T-cell (primary cell): ENCODE measurements around the gene RTRAF. TPM values are rescaled to one million over a fixed set of nuclear protein-coding genes. Genes with fewer than 3 reads are reported as not detected.

Source experiments
- ATAC-seq, 4 experiments: fragments of 200-7000 bp in 3 of 4; fragments of 150-1000 bp in 1 of 4; cut with Tn5 transposase; replicated peaks in 1 of 4; 1 replicate in 3 of 4; 2 replicates in 1 of 4; pipeline ENCODE4 v1.10.0; 2021; ENCODE audit warnings: moderate library complexity in 3 of 4, mild to moderate bottlenecking in 2 of 4, moderate number of reproducible peaks in 1 of 4
- CTCF ChIA-PET, 2 donors: fragments of 300-600 bp; sonication (Branson Sonifier 250); formaldehyde crosslinking; loops; one replicate each; lab custom pipeline; 2022; ENCODE audit warnings: antibody characterized with exemption in 2 of 2; lab: Charles Lee
- POLR2A ChIA-PET, 2 donors: fragments of 300-600 bp; sonication (Branson Sonifier 250); formaldehyde crosslinking; loops; one replicate each; lab custom pipeline; 2022; ENCODE audit warnings: antibody characterized with exemption in 2 of 2; lab: Charles Lee
- DNase-seq, 35 experiments: peaks; one replicate each; pipeline versions ENCODE4 v3.0.0 to v3.0.0-alpha.2; 2013 to 2023
- H3K27ac ChIP-seq: one replicate; pipeline ENCODE4 v1.5.1; 2013; ENCODE audit warnings: low read length
- H3K27me3 ChIP-seq, 2 experiments: replicated peaks in 1 of 2; 1 replicate in 1 of 2; 2 replicates in 1 of 2; pipeline versions ENCODE4 v1.6.1 to v1.7.0; 2013; ENCODE audit warnings: low read length in 1 of 2, mixed read lengths in 1 of 2; ENCODE audit not compliant: control insufficient read depth in 2 of 2, insufficient read depth in 2 of 2; ENCODE audit errors: extremely low read depth in 1 of 2
- H3K36me3 ChIP-seq, 2 donors: 1 replicate in 1 of 2; 2 replicates in 1 of 2; pipeline versions ENCODE4 v1.6.1 to v1.7.0; 2013; ENCODE audit warnings: low read length in 1 of 2; ENCODE audit not compliant: control insufficient read depth in 2 of 2, insufficient read depth in 1 of 2; ENCODE audit errors: extremely low read depth in 1 of 2
- H3K4me1 ChIP-seq, 2 experiments: 1 replicate in 1 of 2; 2 replicates in 1 of 2; pipeline versions ENCODE4 v1.6.1 to v1.7.0; 2013; ENCODE audit warnings: low read length in 2 of 2, mixed read lengths in 1 of 2; ENCODE audit not compliant: insufficient read depth in 2 of 2, control insufficient read depth in 1 of 2; ENCODE audit errors: extremely low read depth in 1 of 2
- H3K4me3 ChIP-seq, 2 donors: 1 replicate in 1 of 2; 2 replicates in 1 of 2; pipeline versions ENCODE4 v1.5.1 to v1.7.0; 2013; ENCODE audit warnings: mild to moderate bottlenecking in 2 of 2, low read length in 1 of 2, moderate library complexity in 1 of 2; ENCODE audit not compliant: control insufficient read depth in 1 of 2; ENCODE audit errors: extremely low read depth in 1 of 2
- H3K9me3 ChIP-seq: 2 replicates; pipeline ENCODE4 v1.7.0; 2013
- H3K27ac Mint-ChIP-seq, 2 donors: one replicate each; pipeline ENCODE4 v1.8.0; 2020 to 2021; ENCODE audit warnings: mild to moderate bottlenecking in 2 of 2, mixed read lengths in 2 of 2
- H3K27me3 Mint-ChIP-seq, 2 donors: one replicate each; pipeline ENCODE4 v1.8.0; 2021 to 2022; ENCODE audit warnings: mixed read lengths in 2 of 2
- H3K36me3 Mint-ChIP-seq: one replicate; pipeline ENCODE4 v1.8.0; 2021; ENCODE audit warnings: mixed read lengths
- H3K4me1 Mint-ChIP-seq, 3 donors: one replicate each; pipeline ENCODE4 v1.8.0; 2020 to 2022; ENCODE audit warnings: mixed read lengths in 3 of 3, mild to moderate bottlenecking in 1 of 3
- H3K4me3 Mint-ChIP-seq, 3 donors: one replicate each; pipeline ENCODE4 v1.8.0; 2020 to 2022; ENCODE audit warnings: mild to moderate bottlenecking in 3 of 3, mixed read lengths in 3 of 3, moderate library complexity in 3 of 3
- H3K9me3 Mint-ChIP-seq, 3 donors: one replicate each; pipeline ENCODE4 v1.8.0; 2020 to 2022; ENCODE audit warnings: mixed read lengths in 3 of 3
- WGBS: methylation state at CpG from one replicate; pipeline ENCODE4 v1.1.5; 2013; ENCODE audit warnings: missing lambda C conversion rate; ENCODE audit not compliant: insufficient coverage; 5-methylcytosine and 5-hydroxymethylcytosine counted together
- total RNA-seq, 35 experiments: library from RNA in 6 of 35; stranded (reverse) in 6 of 35; fragments of 120-200 nt in 1 of 35; gene quantifications; one replicate each; pipeline versions ENCODE4 v1.2.1 to v1.2.4 and lab custom pipeline; 2013 to 2026

RTRAF gene
- total RNA-seq, 5 donors from 2014 or later (not counting 1 experiment from before 2014, with no cell fraction given) = 97.4 to 139 (median 110) TPM

DNA sequence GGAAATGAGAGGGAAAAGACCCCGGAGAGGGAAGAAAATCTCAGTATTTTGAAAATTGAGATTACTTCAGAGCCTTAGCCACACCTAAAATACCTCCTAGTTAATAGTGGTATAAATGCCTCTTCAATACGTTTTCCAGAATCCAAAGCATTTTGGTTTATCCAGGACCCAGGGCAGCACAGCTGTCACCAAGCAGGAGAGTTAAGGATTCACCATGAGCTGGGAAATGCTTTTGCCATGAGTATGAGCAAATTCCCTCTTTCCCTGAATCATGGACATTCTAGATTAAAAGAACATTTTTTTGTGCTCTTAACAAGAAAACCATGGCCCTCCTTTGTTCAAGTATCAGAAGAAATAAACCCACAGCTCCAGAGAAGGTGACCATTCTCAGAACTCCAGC, 21.8 kb upstream of the RTRAF start:
- Histone ChIP-seq H3K4me1 (peaks cover 2 to 3% of the 10 kb centered on the region in 2 experiments), H3K4me3 (no peak overlapping the region), H3K36me3 (peaks cover 0 to 53% of the 10 kb centered on the region in 2 donors), H3K9me3 (no peaks in the 10 kb centered on the region), H3K27me3 (no peaks in the 10 kb centered on the region), H3K27ac (no peak overlapping the region)
- H3K27ac Mint-ChIP-seq = peak overlapping the region in 1 of 2 donors; percentile 2
- peaks cover 30% of the 10 kb centered on the region for H3K36me3 Mint-ChIP-seq
- ChIA-PET POLR2A (interaction anchor here (0.7 to 0.8 kb wide), 3 partner anchors 15 to 686 kb away, joined by 3 to 4 read pairs (median 3); no protein-coding TSS in a partner anchor), CTCF (interaction anchor here (0.6 to 1.8 kb wide), 3 partner anchors 11 to 45 kb away, joined by 3 to 6 read pairs (median 3); no protein-coding TSS in a partner anchor)
- no peak overlapping the region for H3K4me3 Mint-ChIP-seq
- peaks cover 13 to 19% (median 19%) of the 10 kb centered on the region in 3 donors for H3K4me1 Mint-ChIP-seq
- no peaks in the 10 kb centered on the region for H3K9me3 Mint-ChIP-seq
- ATAC-seq (no peak), DNase-seq (no peak)
- no peaks in the 10 kb centered on the region for H3K27me3 Mint-ChIP-seq
- no CpG with 5 or more reads among the region's 2 CpGs for WGBS

DNA sequence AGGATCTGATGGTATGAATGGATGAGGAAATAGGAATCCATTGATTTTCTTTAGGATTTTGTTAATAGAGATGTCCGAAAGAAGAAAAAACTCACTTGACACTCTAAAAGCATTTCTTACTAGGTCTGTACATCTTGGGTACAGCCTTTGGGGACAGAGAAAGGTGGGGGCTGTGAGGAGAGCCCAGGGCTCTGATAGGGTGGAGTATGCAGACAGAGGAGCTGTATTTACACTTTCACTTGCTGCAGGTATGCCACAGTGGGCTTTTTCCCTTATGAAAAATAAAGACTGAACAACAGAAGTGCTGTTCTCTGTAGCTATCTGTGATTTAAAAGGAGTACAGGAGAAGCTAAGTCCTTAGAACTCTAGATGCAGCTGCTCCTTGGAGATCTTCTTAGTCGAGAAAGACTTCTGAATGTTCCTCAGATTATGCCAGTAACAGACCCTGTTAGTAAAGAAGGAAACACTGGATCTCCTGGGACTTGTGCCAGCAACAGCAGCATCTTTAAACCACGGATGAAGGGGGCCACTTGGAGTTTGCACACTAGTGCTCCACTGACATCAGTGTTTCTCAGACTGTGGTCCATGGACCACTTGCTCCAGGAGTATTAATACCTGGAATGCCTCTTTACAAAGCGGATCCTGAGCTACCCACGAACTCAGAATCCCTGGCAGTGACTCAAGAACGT, 19.4 kb upstream of the RTRAF start:
- Mint-ChIP-seq H3K27me3 (no peaks in the 10 kb centered on the region), H3K9me3 (no peaks in the 10 kb centered on the region), H3K36me3 (peaks cover 20% of the 10 kb centered on the region), H3K27ac (peak overlapping the region in 1 of 2 donors; percentile 34), H3K4me1 (peaks cover 0 to 5% (median 0%) of the 10 kb centered on the region in 3 donors), H3K4me3 (no peak overlapping the region)
- 85% methylated on average over 4 of the region's 6 CpGs for WGBS
- H3K36me3 ChIP-seq = peaks cover 0 to 42% of the 10 kb centered on the region in 2 donors
- H3K4me1 ChIP-seq = peaks cover 0 to under 1% of the 10 kb centered on the region in 2 experiments
- no peaks in the 10 kb centered on the region for H3K9me3 ChIP-seq
- DNase-seq (no peak), ATAC-seq (peak in 1 of 4 experiments; percentile 38)
- ChIA-PET POLR2A (no interaction called here), CTCF (interaction anchor here (0.6 to 1.0 kb wide), 4 partner anchors 8 to 1344 kb away, joined by 3 to 4 read pairs (median 4); no protein-coding TSS in a partner anchor)
- no peak overlapping the region for H3K27ac ChIP-seq
- no peak overlapping the region for H3K4me3 ChIP-seq
- no peaks in the 10 kb centered on the region for H3K27me3 ChIP-seq

DNA sequence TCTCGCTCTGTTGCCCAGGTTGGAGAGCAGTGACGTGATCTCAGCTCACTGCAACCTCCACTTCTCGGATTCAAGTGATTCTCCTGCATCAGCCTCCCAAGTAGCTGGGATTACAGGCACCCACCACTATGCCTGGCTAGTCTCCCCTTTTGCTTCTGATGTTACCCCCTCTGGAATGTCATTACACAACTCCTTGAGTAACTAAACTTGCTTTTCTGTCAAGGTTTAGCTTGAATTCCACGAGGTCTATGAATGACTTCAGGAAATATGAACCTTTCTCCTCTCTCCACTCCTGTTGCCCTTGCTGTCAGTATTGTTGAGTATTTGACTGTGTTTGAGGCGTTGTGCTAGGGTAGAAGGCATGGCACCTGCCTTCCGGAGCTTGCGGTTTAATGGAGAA, 16.8 kb upstream of the RTRAF start:
- H3K36me3 ChIP-seq = peaks cover 0 to 18% of the 10 kb centered on the region in 2 donors
- Mint-ChIP-seq H3K4me3 (no peak overlapping the region), H3K36me3 (peaks cover 12% of the 10 kb centered on the region), H3K27me3 (no peaks in the 10 kb centered on the region), H3K4me1 (peaks cover 0 to 2% (median 0%) of the 10 kb centered on the region in 3 donors), H3K27ac (no peak overlapping the region), H3K9me3 (no peaks in the 10 kb centered on the region)
- ChIA-PET POLR2A (no interaction called here), CTCF (interaction anchor here in 1 of 2 donors (0.7 kb wide), 1 partner anchor 20 kb away, joined by 3 read pairs; no protein-coding TSS in a partner anchor)
- H3K27ac ChIP-seq = no peak overlapping the region
- DNase-seq = no peak
- WGBS = 91% methylated on average over 6 of the region's 7 CpGs
- H3K4me3 ChIP-seq = no peak overlapping the region
- ATAC-seq = no peak
- no peaks in the 10 kb centered on the region for H3K4me1 ChIP-seq
- no peaks in the 10 kb centered on the region for H3K27me3 ChIP-seq
- no peaks in the 10 kb centered on the region for H3K9me3 ChIP-seq

DNA sequence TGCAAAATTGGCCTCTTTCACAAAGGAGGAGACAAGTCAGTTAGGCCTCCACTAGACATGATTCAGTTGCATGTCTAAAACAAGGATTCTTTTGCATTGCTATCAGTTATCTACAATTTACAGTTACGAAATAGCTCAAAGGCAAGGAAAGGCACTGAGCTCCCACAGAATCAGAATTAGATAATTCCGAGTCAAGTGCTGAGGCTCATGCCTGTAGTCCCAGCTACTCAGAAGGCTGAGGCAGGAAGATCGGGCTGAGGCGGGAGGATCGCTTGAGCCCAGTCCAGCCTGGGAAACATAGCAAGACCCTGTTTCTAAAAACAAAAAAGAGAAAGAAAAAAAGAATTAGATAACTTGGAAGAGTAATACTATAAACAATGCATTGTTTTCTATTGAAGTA, 12.3 kb upstream of the RTRAF start:
- peaks cover 0 to 2% of the 10 kb centered on the region in 2 experiments for H3K27me3 ChIP-seq
- no peaks in the 10 kb centered on the region for H3K27me3 Mint-ChIP-seq
- no peaks in the 10 kb centered on the region for H3K36me3 ChIP-seq
- H3K9me3 ChIP-seq = no peaks in the 10 kb centered on the region
- no peak for DNase-seq
- H3K4me3 ChIP-seq = no peak overlapping the region
- no peak for ATAC-seq
- ChIA-PET CTCF (interaction anchor here (0.9 to 2.1 kb wide), 4 partner anchors 18 to 323 kb away, joined by 3 to 10 read pairs (median 4); no protein-coding TSS in a partner anchor), POLR2A (interaction anchor here in 1 of 2 donors (0.5 kb wide), 1 partner anchor 15 kb away, joined by 3 read pairs; no protein-coding TSS in a partner anchor)
- peaks cover 5 to 6% (median 6%) of the 10 kb centered on the region in 3 donors for H3K4me1 Mint-ChIP-seq
- H3K27ac Mint-ChIP-seq = no peak overlapping the region
- H3K36me3 Mint-ChIP-seq = no peaks in the 10 kb centered on the region
- peaks cover 2 to 6% of the 10 kb centered on the region in 2 experiments for H3K4me1 ChIP-seq
- no peak overlapping the region for H3K4me3 Mint-ChIP-seq
- no peaks in the 10 kb centered on the region for H3K9me3 Mint-ChIP-seq
- H3K27ac ChIP-seq = no peak overlapping the region
- 92% methylated on average over 4 of the region's 5 CpGs for WGBS

DNA sequence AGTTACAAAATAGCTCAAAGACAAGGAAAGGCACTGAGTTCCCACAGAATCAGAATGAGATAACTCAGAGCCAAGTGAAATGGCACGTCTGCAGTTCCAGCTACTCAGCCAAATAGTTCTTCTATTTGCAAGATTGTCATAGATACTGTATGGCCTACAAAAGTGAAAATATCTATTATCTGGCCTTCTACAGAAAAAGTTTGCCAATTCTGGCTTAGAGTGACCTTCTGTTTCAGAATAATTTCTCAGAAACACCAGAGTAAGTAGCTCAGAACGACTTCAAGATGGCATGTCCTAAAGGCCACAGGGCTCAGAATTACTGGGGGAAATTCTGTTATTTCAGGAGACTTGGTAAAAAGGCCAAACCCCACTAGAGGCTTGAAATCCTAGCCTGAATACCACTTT, 10.7 kb upstream of the RTRAF start:
- ChIA-PET CTCF (interaction anchor here (0.5 to 3.6 kb wide), 31 partner anchors 9 to 1752 kb away, joined by 3 to 10 read pairs (median 4); partner anchors contain the start of gene GNG2 (in 2 of the 2)), POLR2A (interaction anchor here in 1 of 2 donors (0.6 to 1.1 kb wide), 3 partner anchors 27 to 111 kb away, joined by 3 read pairs; no protein-coding TSS in a partner anchor)
- H3K36me3 Mint-ChIP-seq = no peaks in the 10 kb centered on the region
- Histone ChIP-seq H3K36me3 (no peaks in the 10 kb centered on the region), H3K4me1 (peaks cover 2 to 6% of the 10 kb centered on the region in 2 experiments), H3K9me3 (no peaks in the 10 kb centered on the region), H3K4me3 (no peak overlapping the region), H3K27me3 (peaks cover 0 to 2% of the 10 kb centered on the region in 2 experiments), H3K27ac (no peak overlapping the region)
- no peak for DNase-seq
- H3K4me3 Mint-ChIP-seq = no peak overlapping the region
- ATAC-seq = no peak
- no peak overlapping the region for H3K27ac Mint-ChIP-seq
- H3K4me1 Mint-ChIP-seq = peaks cover 5 to 6% (median 6%) of the 10 kb centered on the region in 3 donors
- H3K27me3 Mint-ChIP-seq = no peaks in the 10 kb centered on the region
- WGBS = no CpG with 5 or more reads among the region's 2 CpGs
- H3K9me3 Mint-ChIP-seq = no peaks in the 10 kb centered on the region

DNA sequence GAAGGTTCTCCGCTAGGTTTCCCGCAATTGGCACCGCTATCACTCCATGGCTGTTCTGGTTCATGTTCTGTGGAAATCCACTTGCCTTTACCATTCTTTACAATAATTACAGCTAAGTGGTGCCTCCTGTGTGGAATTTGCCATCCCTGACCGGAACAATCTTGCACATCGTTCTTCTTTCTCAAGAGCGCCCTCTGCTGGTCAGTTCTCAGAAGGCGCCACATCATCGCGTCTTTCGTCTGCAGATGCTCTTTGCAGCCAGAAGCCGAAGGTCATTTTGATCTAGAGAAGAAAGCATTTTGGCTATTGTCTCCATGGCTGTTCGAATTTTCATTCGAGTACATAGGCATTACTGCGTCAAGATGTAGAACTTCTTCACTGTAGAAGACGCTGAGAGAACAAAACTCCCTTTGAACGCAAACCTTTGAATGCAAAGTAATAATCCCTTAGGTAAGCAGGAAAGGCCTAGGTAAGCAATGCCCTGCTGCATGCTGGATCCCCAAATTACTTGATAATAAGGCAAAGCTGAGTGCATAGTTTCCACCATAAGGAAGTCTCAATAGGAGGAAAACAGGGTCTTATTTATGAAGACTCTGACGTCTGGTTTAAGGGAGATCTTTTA, 10.1 kb upstream of the RTRAF start:
- Mint-ChIP-seq H3K27ac (no peak overlapping the region), H3K27me3 (no peaks in the 10 kb centered on the region), H3K9me3 (no peaks in the 10 kb centered on the region), H3K36me3 (no peaks in the 10 kb centered on the region), H3K4me3 (no peak overlapping the region), H3K4me1 (peaks cover 5 to 6% (median 6%) of the 10 kb centered on the region in 3 donors)
- H3K27ac ChIP-seq = no peak overlapping the region
- H3K27me3 ChIP-seq = peaks cover 0 to 2% of the 10 kb centered on the region in 2 experiments
- no peaks in the 10 kb centered on the region for H3K36me3 ChIP-seq
- ATAC-seq (peak; percentile 67 to 86 (median 78)), DNase-seq (peak; percentile 41 to 89 (median 75))
- no peaks in the 10 kb centered on the region for H3K9me3 ChIP-seq
- no peak overlapping the region for H3K4me3 ChIP-seq
- H3K4me1 ChIP-seq = peaks cover 2 to 6% of the 10 kb centered on the region in 2 experiments
- ChIA-PET POLR2A (interaction anchor here in 1 of 2 donors (0.6 to 1.1 kb wide), 3 partner anchors 27 to 112 kb away, joined by 3 read pairs; no protein-coding TSS in a partner anchor), CTCF (interaction anchor here (0.6 to 3.6 kb wide), 30 partner anchors 9 to 719 kb away, joined by 3 to 10 read pairs (median 4); partner anchors contain the start of gene GNG2 (in 2 of the 2))
- 31% methylated on average over 17 of the region's 17 CpGs for WGBS
